Endothelial cell (in vitro differentiated cells): ENCODE results near the gene GABBR2. TPM values are rescaled to one million over a fixed set of nuclear protein-coding genes. Genes with fewer than 3 reads are reported as not detected.

Experiments used
- DNase-seq: peaks from one replicate; pipeline ENCODE4 v3.0.0; 2021; ENCODE audit warnings: low spot score
- H3K27ac Mint-ChIP-seq: one replicate; pipeline ENCODE4 v1.8.0; 2021; ENCODE audit warnings: mixed read lengths, inconsistent platforms; ENCODE audit not compliant: unreplicated experiment
- H3K27me3 Mint-ChIP-seq: one replicate; pipeline ENCODE4 v1.8.0; 2021; ENCODE audit warnings: mild to moderate bottlenecking, moderate library complexity, mixed read lengths, inconsistent platforms; ENCODE audit not compliant: unreplicated experiment
- H3K36me3 Mint-ChIP-seq: one replicate; pipeline ENCODE4 v1.8.0; 2021; ENCODE audit warnings: mild to moderate bottlenecking, low read depth, mixed read lengths, inconsistent platforms; ENCODE audit not compliant: unreplicated experiment
- H3K4me1 Mint-ChIP-seq: one replicate; pipeline ENCODE4 v1.8.0; 2021; ENCODE audit warnings: mild to moderate bottlenecking, mixed read lengths, inconsistent platforms; ENCODE audit not compliant: unreplicated experiment
- H3K4me3 Mint-ChIP-seq: one replicate; pipeline ENCODE4 v1.8.0; 2021; ENCODE audit warnings: mild to moderate bottlenecking, mixed read lengths, inconsistent platforms; ENCODE audit not compliant: unreplicated experiment
- H3K9me3 Mint-ChIP-seq: one replicate; pipeline ENCODE4 v1.8.0; 2021; ENCODE audit warnings: mixed read lengths, inconsistent platforms; ENCODE audit not compliant: unreplicated experiment
- CTCF ChIP-seq: fragments of 200-600 bp; sonication (generic); IDR thresholded peaks from one replicate; pipeline ENCODE4 v1.5.0; 2021; ENCODE audit warnings: antibody characterized with exemption; ENCODE audit not compliant: unreplicated experiment
- total RNA-seq: library from RNA; stranded (reverse); fragmentation: NEBNext Ultra II Directional; extraction: Animal tissue kit (Norgen Biotek cat#: 25700); gene quantifications from one replicate; pipeline ENCODE4 v1.2.1, GENCODE V29; 2021; ENCODE audit not compliant: unreplicated experiment

GABBR2 gene
- total RNA-seq, 1 donor from 2014 or later: 0.46 TPM

- peaks cover 3% of the 10 kb centered on the region for H3K4me1 Mint-ChIP-seq
- no peaks in the 10 kb centered on the region for H3K9me3 Mint-ChIP-seq
- no peak for TF ChIP-seq CTCF
- no peak overlapping the region for H3K4me3 Mint-ChIP-seq
- no peak for DNase-seq
- H3K27ac Mint-ChIP-seq: no peak overlapping the region
- H3K36me3 Mint-ChIP-seq: no peaks in the 10 kb centered on the region
- peaks cover 5% of the 10 kb centered on the region for H3K27me3 Mint-ChIP-seq
Observed at GRCh38 chr9:98596486-98596885, 112.2 kb downstream of the GABBR2 start.

DNA sequence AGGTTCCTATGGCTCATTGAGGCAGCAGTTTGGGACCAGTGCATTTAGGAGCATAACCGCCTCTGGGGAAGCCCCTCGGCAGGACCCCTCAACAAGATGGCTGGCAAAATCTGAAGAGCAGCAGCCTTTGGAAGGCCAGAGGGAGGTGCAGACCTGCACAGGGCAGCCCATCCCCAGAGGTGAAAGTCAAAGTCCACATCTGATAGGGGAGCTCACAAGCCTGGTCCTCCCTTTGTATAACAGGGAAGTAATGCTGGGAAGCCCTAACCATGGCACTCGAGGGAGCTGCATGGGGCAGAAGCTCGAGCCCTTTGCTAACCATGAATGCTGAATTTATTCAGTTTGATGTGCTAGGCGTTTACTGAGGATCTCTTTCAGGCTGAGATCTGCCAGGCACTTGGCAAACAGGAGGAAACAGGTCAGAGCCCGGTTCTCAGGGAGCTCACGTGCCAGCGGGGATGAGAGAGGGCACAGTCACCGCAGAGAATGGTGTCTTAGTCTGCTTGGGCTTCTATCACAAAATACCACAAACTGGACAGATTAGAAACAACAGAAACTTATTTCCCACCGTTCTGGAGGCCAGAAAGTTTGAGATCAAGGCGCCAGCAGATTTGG lies 114.1 kb downstream of the GABBR2 start:
- Mint-ChIP-seq H3K27ac (no peak overlapping the region), H3K4me3 (no peak overlapping the region), H3K36me3 (no peaks in the 10 kb centered on the region), H3K27me3 (peaks cover 3% of the 10 kb centered on the region), H3K4me1 (no peaks in the 10 kb centered on the region), H3K9me3 (no peaks in the 10 kb centered on the region)
- no peak for DNase-seq
- no peak for TF ChIP-seq CTCF

GRCh38 chr9:98593354-98594253 lies 115.1 kb downstream of the GABBR2 start:
- no peak for TF ChIP-seq CTCF
- Mint-ChIP-seq H3K4me1 (no peaks in the 10 kb centered on the region), H3K27me3 (peaks cover 3% of the 10 kb centered on the region), H3K36me3 (no peaks in the 10 kb centered on the region), H3K9me3 (no peaks in the 10 kb centered on the region), H3K27ac (no peak overlapping the region), H3K4me3 (no peak overlapping the region)
- no peak for DNase-seq

GRCh38 chr9:98591696-98592095 lies 117.0 kb downstream of the GABBR2 start:
- no peak for TF ChIP-seq CTCF
- H3K36me3 Mint-ChIP-seq: no peaks in the 10 kb centered on the region
- DNase-seq: no peak
- H3K4me3 Mint-ChIP-seq: no peak overlapping the region
- no peaks in the 10 kb centered on the region for H3K9me3 Mint-ChIP-seq
- peaks cover 3% of the 10 kb centered on the region for H3K27me3 Mint-ChIP-seq
- H3K4me1 Mint-ChIP-seq: no peaks in the 10 kb centered on the region
- no peak overlapping the region for H3K27ac Mint-ChIP-seq

DNA sequence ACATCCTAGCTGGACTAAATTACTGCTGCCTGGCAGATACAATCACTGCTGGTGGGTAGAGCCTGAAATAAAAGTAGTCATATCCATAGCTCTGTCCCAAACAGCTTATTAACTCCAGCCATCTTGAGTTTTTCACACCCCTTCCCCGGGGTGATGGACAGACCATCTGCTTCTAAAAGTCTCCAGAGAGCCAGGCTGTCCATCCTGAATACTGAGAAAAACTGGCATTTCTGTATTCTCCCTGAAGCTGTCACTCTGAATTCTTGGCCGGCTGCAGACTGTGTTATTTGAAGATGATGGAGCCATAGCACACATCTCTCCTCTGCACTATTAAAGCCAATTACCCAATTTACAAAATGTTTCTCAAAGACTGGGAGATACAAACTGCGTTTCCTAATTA lies 118.6 kb downstream of the GABBR2 start:
- no peaks in the 10 kb centered on the region for H3K4me1 Mint-ChIP-seq
- H3K9me3 Mint-ChIP-seq: no peaks in the 10 kb centered on the region
- TF ChIP-seq CTCF: no peak
- no peaks in the 10 kb centered on the region for H3K36me3 Mint-ChIP-seq
- peaks cover 3% of the 10 kb centered on the region for H3K27me3 Mint-ChIP-seq
- no peak overlapping the region for H3K27ac Mint-ChIP-seq
- DNase-seq: no peak
- H3K4me3 Mint-ChIP-seq: no peak overlapping the region
